IPS-11a (cell line): ENCODE results near the gene LRRC45.
"Not testable (repeated sequence)": the region's sequence is repeated elsewhere in the genome, so short reads cannot be mapped to it uniquely, and the experiment has no call there.

ENCODE experiments used
- H3K4me3 ChIP-seq: one replicate; pipeline ENCODE4 v1.5.1; 2013; ENCODE audit warnings: low read depth, low read length, control low read depth

Gene LRRC45

DNA sequence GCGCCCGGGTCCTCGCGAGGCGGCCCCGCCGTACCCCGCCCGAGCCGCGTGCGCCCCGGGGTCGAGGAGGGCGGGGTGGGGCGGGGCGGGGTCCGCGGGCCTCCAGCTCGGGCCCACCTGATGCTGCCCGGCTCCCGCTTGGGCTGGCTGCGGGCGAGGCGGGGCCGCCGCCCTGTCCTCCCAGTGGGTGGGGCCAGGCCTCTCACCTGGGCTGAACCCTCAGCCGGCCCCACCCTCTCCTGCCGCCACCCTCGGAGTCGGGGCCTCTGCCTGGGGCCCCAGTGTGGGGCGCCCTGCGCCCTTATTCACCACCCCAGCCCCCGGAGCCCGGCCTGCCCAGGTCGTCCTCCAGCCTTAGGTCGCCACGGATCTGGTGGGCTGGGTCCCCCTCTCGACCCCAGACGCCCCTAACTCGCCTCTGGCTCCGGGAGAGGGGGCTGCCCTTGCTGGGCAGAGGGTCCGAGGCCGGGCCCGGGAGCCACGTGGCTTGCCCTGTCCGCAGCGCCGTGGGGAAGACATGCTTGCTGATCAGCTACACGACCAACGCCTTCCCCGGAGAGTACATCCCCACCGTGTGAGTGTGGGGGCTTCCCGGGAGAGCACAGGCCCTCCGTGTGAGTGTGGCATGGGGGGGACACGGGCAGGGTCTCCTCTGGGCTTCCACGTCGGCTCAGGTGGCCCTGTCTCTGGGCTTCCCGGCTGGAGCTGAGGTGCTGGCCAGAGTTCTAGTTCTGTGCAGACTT, 9.0 kb downstream of the LRRC45 start:
- H3K4me3 ChIP-seq = peak overlapping the region; percentile 62

DNA sequence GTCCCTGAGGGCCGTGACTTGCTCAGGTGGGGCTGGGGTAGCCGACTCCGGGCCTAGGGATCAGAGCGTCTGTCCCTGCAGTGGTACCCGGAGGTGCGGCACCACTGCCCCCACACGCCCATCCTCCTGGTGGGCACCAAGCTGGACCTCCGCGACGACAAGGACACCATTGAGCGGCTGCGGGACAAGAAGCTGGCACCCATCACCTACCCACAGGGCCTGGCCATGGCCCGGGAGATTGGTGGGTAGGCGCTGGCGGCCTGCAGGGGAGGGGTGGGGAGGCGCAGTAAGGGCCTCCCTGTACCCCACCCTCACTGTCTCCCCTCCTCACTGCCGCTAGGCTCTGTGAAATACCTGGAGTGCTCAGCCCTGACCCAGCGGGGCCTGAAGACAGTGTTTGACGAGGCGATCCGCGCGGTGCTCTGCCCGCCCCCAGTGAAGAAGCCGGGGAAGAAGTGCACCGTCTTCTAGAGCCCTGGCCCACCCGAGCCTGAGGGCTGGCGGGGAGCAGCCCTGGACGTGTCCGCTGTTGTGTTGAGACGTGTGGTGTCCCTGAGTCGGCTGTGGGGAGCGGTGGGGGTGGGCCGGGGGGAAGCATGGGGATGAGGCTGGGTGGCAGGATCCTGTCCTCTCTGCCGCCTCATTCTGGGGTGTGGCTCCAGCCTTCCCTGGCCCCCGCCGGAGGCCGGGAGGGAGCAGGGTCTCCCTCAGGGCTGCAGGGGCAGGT, 10.4 kb downstream of the LRRC45 start:
- H3K4me3 ChIP-seq = no peak overlapping the region

DNA sequence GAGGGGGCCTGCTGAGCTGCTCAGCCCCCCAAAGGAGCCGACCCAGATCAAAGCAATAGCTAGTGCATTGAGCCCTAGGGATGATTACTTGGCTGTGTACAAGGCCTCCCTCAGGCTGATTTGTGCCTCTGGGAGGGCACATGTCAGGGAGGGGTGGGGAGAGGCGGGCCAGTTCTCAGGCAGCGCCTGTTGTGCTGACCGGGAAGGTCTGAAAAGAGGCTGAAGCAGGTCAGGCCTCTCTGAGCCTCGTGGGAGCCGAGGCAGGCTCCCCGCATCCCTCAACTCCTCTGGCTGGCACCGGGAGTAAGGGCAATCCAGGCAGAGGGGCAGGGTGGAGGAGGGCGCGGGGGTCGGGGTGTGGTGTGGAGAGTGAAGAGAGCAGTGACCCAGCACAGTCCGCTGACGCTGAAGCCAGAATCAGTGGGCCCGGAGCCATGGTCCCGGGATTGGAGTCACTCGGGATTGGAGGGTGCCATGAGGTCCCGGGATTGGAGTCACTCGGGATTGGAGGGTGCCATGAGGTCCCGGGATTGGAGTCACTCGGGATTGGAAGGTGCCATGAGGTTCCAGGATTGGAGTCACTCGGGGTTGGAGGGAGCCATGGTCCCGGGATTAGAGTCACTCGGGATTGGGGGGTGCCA, 11.4 kb downstream of the LRRC45 start:
- H3K4me3 ChIP-seq = no peak overlapping the region

DNA sequence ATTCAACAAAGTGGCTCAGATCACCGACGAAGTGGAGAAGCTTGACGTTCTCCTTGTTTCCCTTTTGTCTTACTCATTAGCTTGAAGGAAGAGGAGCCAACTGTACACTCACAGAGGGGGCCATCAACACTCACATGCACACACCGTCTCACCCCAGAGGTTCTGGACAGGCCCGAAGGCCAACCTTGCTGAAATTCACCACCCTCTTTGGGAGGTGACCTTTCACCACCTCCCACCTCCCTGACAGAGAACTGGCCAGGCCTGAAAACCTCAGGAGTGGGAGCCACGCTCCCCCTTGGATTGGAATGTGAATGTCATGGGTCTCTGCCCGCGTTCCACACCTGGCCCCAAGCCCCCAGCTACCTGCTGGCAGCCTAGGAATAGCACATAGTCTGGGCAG, 12.4 kb downstream of the LRRC45 start:
- no peak overlapping the region for H3K4me3 ChIP-seq

DNA sequence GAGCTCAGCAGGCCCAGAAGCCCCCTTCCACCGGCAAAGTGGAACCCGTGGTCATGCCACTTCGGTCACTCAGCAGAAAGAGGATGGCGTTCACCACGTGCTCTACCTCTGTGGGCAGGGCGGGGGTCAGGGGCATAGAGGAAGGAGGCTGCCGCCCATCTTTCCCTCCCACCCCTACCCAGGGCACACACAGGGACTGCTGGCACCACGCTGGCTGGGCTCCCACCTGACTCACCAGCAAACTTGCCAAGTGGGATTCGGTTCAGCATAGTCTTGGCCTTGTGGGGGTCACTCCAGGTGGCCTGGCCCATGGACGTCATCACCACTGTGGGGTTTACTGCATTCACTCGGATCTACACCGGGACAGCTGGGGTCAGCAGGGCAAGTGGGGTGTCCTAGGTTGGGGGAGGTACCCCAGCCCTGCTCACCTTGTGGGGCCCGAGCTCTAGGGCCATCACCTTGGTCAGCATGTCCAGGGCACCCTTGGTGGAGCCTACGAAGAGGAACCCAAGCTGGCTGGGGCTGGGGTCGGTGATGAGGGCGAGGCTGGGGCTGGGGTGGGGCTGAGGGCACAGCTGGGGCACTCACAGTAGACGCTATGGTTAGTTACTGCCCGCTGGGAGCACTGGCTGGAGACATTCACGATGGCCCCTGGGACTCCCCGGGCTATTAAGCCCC, 13.0 kb downstream of the LRRC45 start:
- H3K4me3 ChIP-seq = no peak overlapping the region

DNA sequence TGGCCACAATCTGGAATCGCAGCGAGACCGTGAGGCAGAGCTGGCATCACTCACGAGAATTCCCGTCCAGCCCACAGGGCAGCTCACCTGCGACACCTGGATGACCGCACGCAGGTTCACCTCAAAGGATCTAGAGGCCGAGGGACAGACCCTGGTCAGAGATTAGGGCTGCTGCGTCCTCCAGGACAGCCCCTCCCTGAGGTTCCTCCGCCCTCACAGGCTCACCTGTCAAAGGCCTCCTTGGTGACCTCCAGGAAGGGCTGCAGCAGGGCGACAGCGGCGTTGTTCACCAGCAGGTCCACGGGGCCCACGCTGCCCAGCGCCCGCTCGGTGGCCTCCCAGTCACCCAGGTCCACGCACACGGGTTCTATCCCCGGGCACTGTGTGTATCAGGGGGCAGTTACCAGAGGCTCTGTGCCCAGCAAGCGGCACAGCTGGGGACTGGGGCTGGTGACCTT, 13.6 kb downstream of the LRRC45 start:
- H3K4me3 ChIP-seq = peak overlapping the region; percentile 49

DNA sequence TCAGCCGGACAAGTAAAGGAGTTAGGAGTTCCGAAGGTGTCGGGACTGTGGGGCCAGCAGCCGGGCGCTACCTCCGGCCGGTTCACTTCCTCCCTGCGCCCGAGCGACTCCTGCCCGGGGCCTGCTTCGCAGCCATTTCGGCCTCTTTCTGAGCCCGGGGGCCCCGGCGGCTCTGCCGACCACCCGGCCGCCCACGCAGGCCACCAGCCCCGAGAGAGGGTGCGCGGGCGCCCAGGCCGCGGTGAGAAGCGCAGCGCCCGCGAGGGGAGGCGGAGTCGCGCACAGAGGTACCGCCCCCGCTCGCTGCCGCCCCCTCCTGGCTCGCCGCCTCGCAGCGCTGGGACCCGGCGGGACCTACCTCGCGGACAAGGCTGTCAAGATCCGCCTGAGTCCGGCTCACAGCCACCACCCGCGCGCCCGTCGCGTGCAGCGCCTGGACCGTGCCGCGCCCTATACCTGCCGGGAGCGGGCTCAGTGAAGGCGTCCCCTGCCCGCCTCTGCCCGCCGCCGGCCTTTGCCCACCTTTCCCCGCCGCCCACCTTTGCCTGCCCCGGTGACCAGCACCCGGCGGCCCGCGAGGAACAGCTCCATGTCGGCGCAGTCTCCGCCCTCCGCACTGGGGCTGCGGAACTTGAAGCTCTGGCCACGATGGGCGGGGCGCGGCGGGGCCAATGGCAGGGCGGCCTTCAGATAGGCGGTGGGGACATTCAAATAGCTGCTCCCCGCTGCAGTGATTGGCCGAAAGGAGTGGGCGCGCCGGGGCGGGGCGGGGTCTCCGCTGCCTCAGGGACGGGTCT, 14.2 kb downstream of the LRRC45 start, which contains the start of gene DCXR:
Gene DCXR (minus strand): TSS at position 606 of the 797 bp plus-strand sequence. CDS start 15 bp downstream, at position 591.
- H3K4me3 ChIP-seq = peak within 1 kb of the TSS; percentile 49

DNA sequence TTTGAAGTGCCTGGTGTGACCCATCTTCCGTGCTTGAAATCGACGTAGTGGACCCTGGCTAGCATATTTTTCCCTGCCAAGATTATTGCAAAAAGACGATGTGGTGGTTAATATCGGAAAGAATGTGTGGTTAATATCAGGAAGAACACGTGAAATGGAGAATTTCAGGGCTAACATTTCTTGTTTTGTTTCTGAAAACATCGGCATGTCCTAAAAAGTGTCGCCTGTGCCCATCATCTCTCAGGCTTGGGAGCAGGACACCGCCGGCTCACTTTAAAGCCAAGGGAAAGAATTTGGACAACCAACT, 14.7 kb downstream of the LRRC45 start:
- no peak overlapping the region for H3K4me3 ChIP-seq

DNA sequence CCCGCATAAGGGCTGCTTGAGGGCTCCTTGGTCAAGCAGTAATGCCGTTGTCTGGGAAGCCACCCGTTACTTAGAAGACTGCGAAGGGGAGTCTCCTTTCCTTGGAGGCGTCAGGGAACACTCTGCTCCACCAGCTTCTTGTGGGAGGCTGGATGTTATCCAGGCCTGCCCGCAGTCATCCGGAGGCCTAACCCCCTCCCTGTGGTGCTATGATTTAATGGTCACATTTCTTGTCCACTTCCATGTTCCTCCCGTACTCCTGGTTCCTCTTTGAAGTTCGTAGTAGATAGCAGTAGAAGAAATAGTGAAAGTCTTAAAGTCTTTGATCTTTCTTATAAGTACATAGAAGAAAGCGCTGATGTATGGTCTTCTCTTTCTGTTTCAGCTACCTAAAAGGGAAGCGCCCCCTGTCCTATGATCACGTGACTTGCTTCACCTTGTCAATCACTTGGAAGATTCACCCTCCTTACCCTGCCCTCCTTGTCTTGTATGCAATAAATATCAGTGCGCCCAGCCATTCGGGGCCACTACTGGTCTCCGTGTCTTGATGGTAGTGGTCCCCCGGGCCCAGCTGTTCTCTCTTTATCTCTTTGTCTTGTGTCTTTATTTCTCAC, 15.8 kb downstream of the LRRC45 start:
- not testable (repeated sequence) for H3K4me3 ChIP-seq

DNA sequence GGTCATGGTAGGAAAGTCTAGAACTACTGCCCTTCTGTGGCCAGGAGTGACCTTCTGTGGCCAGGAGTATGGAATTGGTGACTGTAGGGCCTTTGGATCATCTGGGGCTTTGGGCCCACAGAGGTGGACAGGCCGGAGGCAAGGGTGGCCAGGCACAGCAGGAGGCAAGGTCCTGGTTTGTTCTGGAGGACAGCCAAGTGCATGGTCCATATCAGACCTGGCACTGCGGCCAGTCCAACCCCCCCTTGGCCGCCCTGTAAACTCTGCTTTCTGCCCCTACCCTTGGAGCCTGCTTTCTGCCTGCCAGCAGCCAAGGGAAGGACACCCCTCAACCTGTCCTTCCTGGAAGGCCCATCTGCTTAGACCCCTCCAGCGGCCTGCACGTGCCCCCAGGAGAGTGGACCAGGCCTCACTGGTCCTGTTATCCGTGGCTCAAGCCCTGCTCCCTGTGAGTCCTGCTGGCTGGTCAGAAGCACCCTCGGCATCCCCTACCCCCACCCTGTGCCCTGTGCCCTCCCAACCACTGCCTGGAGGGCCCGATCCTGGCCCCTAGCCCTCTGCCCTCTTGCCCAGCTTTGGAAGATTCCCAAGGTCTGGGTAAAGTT, 16.7 kb downstream of the LRRC45 start:
- H3K4me3 ChIP-seq = no peak overlapping the region

DNA sequence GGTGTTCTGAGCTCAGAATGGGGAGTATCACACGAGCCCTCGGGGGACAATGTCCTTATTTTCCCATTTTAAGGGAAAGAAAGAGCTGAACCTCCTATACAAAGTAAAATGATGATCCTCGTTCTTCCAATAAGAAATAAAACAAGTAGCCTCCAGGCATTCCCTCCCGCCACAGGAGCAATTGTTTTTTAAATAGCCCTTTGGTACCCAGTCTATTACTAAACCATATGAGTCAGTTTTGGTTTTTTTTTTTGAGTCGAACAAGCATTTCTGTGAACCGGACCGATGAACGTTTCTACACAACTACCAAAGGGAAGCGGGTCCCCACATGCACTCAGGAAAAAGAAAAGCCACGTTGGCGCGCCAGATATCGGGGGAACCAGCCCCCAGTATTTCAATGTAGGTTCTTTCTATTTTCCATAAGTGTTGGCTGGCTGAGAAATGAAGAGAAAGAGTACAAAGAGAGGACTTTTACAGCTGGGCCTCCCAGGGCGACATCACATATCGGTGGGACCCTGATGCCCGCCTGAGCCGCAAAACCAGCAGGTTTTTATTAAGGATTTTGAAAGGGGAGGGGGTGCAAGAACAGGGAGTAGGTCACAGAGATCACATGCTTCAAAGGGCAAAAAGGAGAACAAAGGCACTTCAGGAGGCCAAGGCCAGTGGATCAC, 18.2 kb downstream of the LRRC45 start:
- no peak overlapping the region for H3K4me3 ChIP-seq

DNA sequence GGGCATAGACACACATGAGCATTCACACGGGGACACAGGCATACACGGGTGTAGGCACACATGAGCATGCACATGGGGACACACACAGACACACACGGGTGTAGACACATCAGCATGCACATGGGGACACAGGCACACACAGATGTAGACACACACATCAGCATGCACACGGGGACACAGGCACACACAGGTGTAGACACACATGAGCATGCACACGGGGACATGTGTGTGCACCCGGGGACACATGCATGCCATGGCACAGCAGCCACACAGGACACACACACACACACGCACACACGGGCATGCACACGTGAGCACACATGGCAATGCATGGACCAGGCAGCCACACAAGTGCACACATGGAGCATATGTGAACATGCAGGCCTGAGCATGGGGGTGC, 19.5 kb downstream of the LRRC45 start:
- H3K4me3 ChIP-seq = no peak overlapping the region

DNA sequence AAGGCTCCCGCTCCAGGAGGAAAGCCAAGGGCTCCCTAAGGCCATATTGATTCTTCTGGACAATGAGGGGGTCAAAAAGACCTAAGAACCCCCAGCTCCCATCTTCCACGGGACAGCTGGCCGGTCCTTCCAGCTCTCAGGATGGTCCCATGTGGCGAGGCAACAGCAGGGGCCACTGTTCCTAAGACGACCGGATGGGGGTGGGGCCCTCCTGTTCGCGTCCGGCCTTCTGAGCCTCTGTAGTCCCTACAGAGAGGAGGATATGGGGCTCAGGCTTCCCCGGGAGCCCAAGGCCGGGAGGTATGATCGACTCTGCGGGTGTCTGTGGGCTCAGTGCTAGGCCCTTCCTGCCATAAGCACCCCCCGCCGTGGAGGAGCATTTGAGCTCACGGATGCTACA, 20.4 kb downstream of the LRRC45 start:
- no peak overlapping the region for H3K4me3 ChIP-seq

DNA sequence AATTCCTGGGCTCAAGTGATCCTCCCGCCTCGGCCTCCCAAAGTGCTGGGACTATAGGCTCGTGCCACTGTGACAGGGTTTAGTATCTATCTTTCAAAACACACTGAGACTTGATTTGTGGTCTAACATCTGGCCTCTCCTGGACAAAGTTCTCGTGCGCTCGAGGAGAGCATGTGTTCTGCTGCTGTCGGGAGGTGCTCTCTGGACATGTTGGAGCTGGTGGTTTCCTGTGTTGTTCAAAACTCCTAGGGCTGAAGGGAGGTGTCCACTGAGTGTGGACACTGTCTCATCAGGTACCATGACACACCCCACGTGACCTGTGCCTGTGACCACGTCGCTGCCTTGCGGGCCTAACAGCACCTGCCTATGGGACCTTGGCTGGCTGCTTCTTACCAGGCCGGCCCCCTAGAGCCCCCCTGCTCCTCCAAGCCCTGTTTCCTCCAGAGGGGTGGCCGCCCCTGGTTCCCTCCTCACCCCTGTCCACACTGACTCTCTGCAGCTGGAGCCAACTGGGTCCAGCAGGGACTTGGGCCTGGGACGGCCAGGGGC, 22.9 kb downstream of the LRRC45 start:
- H3K4me3 ChIP-seq = no peak overlapping the region

DNA sequence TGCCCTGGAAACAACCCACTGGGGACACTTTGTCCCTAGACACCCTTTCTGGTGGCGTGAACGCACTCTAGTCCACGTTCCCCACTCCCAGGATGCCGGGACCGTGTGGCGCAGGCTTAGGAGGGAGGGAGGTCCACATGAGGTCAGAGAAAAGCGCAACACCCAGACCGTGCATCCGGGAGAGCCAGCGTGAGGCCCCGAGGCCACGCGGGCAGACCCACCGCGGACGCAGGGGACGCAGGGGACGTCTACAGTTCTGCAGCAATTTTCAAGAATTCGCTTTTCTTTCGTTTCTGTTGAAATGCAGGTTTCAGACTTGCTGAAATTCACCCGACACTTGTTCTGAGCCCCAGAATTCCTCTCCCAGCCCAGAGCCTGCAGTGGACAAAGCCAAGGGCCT, 23.8 kb downstream of the LRRC45 start:
- no peak overlapping the region for H3K4me3 ChIP-seq

DNA sequence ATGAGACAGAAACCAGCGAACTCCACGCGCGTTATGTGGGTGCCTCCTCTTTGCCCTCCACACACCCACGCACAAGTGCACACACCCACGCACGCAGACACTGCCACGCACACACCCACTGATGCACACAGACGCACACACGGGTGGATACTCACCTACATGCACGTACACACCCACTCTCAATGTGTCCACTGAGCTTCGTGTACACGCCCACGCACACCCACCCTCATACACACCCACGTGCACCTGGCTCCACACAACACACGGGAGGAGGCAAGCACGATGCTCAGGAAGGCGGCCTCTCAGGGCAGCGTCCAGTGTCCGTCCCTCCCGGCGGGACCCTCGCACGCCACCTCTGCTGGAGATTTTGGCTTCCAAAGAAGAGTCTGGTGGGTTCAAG, 24.3 kb downstream of the LRRC45 start:
- H3K4me3 ChIP-seq = no peak overlapping the region

DNA sequence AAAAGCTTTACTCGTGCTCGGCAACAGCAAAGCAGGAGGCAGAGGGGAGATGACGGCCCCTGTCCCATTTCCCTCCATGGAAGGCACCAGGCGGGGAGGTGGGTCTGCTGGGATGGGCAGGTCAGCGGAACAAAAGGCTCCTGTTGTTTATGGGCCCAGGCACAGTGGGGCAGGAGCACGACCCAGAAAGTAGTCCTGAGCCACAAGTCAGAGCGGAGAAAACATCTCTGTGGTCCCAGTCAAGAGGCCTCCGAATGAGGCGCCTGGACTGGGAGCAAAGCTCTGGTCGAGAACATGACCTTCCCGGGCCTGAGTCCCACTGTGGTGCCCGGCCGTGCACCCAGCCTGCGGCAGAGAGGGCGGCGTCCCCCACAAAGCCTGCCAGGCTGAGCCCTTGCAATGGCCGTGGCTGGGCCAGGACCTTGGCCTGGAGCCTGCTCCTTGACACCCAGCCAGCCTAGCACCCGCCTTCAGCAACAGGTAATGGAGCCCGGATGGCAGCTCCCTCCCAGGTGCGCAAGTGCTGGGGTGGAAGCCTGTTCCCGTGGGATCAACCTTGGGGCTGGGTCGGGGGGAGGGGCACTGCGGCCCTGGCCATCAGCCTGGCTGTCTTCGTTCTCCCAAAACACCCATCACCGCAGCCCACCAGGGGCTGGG, 24.9 kb downstream of the LRRC45 start:
- no peak overlapping the region for H3K4me3 ChIP-seq

DNA sequence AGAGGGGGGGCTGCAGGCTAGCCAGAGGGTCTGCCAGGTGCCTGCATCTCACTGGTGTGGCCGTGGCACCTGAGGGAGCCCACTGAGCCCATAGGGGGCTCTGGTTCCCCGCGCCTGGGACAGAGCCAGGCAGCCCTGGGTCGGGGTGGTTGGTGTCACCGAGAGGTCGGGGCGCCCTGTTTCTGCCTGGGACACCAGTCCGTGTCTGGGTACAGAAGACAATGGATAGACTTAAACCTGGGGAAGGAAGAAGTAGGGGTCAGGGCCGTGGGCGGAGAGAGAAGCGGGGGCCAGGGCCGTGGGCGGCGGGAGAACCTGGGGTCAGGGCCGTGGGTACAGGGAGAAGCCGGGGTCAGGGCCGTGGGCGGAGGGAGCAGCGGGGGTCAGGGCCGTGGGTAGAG, 25.5 kb downstream of the LRRC45 start:
- H3K4me3 ChIP-seq = no peak overlapping the region
